A673 (cell line): ENCODE results near the gene ACSL6. TPM values are rescaled to one million over a fixed set of nuclear protein-coding genes. Genes with fewer than 3 reads are reported as not detected.

Experiments
- BruUV-seq: library from RNA; stranded (reverse); fragments of 400-500 nt; replicated peaks from 2 replicates; lab custom pipeline; 2021; lab: Mats Ljungman, UMichigan
- CTCF ChIA-PET: fragments of 300-600 bp; sonication (Branson Sonifier 250); formaldehyde crosslinking; loops from one replicate; lab custom pipeline; 2022; ENCODE audit warnings: antibody characterized with exemption; lab: Charles Lee
- POLR2A ChIA-PET: fragments of 300-600 bp; sonication (Branson Sonifier 250); formaldehyde crosslinking; loops from one replicate; lab custom pipeline; 2022; ENCODE audit warnings: antibody characterized with exemption; ENCODE audit not compliant: low non-redundant PET; lab: Charles Lee
- DNase-seq: peaks from one replicate; pipeline ENCODE4 v3.0.0-alpha.2; 2015; ENCODE audit warnings: low spot score
- H3K27ac ChIP-seq: fragments of 200-600 bp; sonication (generic); 2 replicates; pipeline ENCODE4 v1.5.1; 2016; ENCODE audit warnings: mixed run types, low read depth, mild to moderate bottlenecking, mixed read lengths, antibody characterized with exemption, low read length; ENCODE audit not compliant: poor library complexity, severe bottlenecking
- H3K27me3 ChIP-seq: fragments of 200-600 bp; sonication (generic); replicated peaks from 2 replicates; pipeline ENCODE4 v1.6.1; 2017; ENCODE audit warnings: mixed run types, low read depth, mild to moderate bottlenecking, mixed read lengths, antibody characterized with exemption, low read length; ENCODE audit not compliant: insufficient read depth, poor library complexity
- H3K36me3 ChIP-seq: fragments of 200-600 bp; sonication (generic); 2 replicates; pipeline ENCODE4 v1.6.1; 2016; ENCODE audit warnings: mixed run types, mild to moderate bottlenecking, mixed read lengths, antibody characterized with exemption, low read length; ENCODE audit not compliant: insufficient read depth, poor library complexity, severe bottlenecking
- H3K4me1 ChIP-seq: fragments of 200-600 bp; sonication (generic); 2 replicates; pipeline ENCODE4 v1.6.1; 2017; ENCODE audit warnings: mixed run types, mild to moderate bottlenecking, mixed read lengths, antibody characterized with exemption, low read length; ENCODE audit not compliant: insufficient read depth, poor library complexity, severe bottlenecking
- H3K4me3 ChIP-seq: fragments of 200-600 bp; sonication (generic); 2 replicates; pipeline ENCODE4 v1.5.1; 2016; ENCODE audit warnings: low read depth, mixed run types, mild to moderate bottlenecking, mixed read lengths, low read length; ENCODE audit not compliant: poor library complexity, severe bottlenecking
- H3K9me3 ChIP-seq: fragments of 200-600 bp; sonication (generic); 2 replicates; pipeline ENCODE4 v1.6.1; 2016; ENCODE audit warnings: mixed run types, low read depth, mild to moderate bottlenecking, mixed read lengths, antibody characterized with exemption, low read length; ENCODE audit not compliant: poor library complexity, severe bottlenecking
- EZH2 ChIP-seq: fragments of 200-600 bp; sonication (generic); IDR thresholded peaks from 2 replicates; pipeline ENCODE4 v1.6.1; 2017; ENCODE audit warnings: borderline replicate concordance, low read depth, mild to moderate bottlenecking, mixed read lengths, antibody characterized with exemption, low read length; ENCODE audit not compliant: poor library complexity, severe bottlenecking
- intact Hi-C: fragments of 100-400 bp; cut with micrococcal nuclease; formaldehyde crosslinking; loops from one replicate; pipeline ENCODE4 v1.10.0; 2022; ENCODE audit not compliant: unreplicated experiment
- total RNA-seq: library from RNA; stranded (reverse); gene quantifications from 2 replicates; pipeline ENCODE4 v1.2.3, GENCODE V29; 2021
- TF ChIP-seq, protein P1 (sequence below): fragments of 300-800, 200-600 bp; sonication (generic); conservative IDR thresholded peaks from 2 replicates; pipeline ENCODE4 v1.5.1; 2017; ENCODE audit warnings: low read depth, mild to moderate bottlenecking, antibody characterized with exemption, low read length, moderate library complexity, mixed read lengths

ACSL6 gene
- total RNA-seq, 1 experiment from 2014 or later = not detected

DNA sequence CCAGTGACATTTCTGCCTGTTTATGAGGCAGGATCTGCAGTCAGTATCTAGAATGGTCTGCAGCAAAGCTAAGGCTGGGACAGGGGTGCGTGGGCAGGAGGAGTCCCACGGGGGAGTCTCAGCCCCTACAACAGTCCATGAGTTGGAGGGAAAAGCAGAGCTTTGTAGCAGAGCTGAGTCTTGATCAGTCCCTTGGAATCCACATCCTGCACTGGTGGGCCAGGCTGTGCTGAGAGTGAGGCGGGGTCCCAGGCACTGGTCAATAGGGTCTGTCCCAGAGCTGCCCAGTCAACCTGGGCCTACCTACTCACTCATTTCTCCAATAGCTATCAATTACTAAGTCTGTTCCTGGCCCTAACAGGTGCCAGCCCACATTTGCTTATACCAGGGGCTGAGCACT lies 5.9 kb downstream of the ACSL6 start:
- no peak overlapping the region for H3K4me3 ChIP-seq
- intact Hi-C loops = no loop called here
- no peaks in the 10 kb centered on the region for H3K36me3 ChIP-seq
- TF ChIP-seq, protein P1, sequence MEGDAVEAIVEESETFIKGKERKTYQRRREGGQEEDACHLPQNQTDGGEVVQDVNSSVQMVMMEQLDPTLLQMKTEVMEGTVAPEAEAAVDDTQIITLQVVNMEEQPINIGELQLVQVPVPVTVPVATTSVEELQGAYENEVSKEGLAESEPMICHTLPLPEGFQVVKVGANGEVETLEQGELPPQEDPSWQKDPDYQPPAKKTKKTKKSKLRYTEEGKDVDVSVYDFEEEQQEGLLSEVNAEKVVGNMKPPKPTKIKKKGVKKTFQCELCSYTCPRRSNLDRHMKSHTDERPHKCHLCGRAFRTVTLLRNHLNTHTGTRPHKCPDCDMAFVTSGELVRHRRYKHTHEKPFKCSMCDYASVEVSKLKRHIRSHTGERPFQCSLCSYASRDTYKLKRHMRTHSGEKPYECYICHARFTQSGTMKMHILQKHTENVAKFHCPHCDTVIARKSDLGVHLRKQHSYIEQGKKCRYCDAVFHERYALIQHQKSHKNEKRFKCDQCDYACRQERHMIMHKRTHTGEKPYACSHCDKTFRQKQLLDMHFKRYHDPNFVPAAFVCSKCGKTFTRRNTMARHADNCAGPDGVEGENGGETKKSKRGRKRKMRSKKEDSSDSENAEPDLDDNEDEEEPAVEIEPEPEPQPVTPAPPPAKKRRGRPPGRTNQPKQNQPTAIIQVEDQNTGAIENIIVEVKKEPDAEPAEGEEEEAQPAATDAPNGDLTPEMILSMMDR = no peak
- no peak for TF ChIP-seq EZH2
- no TSS peak for BruUV-seq
- H3K9me3 ChIP-seq = no peaks in the 10 kb centered on the region
- POLR2A ChIA-PET = no interaction called here
- no peak overlapping the region for H3K27ac ChIP-seq
- DNase-seq = no peak
- H3K4me1 ChIP-seq = no peaks in the 10 kb centered on the region
- CTCF ChIA-PET = no interaction called here
- H3K27me3 ChIP-seq = peaks cover 4% of the 10 kb centered on the region

DNA sequence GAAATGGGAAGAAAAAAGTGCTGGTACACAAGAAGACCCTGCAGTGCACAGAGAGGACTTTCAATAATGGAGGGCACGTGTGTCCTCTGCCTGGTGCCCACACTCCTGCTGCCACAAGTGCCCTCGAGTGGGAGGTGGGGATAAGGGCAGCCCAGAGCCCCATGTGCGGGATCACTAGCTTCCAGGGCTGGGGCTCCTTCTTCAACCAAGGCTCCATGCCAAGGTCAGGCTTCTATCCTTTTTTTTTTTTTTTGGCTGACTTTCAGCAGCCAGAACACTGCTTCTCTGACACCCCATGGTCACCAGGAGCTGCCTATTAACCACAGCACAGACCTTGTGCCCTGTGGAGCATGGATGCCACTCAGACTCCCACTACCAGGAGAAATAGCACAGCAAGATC lies 7.5 kb downstream of the ACSL6 start:
- TF ChIP-seq, protein P1 = no peak
- TF ChIP-seq EZH2 = no peak
- Histone ChIP-seq H3K4me3 (no peak overlapping the region), H3K4me1 (no peaks in the 10 kb centered on the region), H3K9me3 (no peaks in the 10 kb centered on the region), H3K27ac (no peak overlapping the region), H3K27me3 (peaks cover under 1% of the 10 kb centered on the region), H3K36me3 (no peaks in the 10 kb centered on the region)
- no TSS peak for BruUV-seq
- CTCF ChIA-PET = no interaction called here
- DNase-seq = no peak
- intact Hi-C loops = no loop called here
- POLR2A ChIA-PET = no interaction called here

DNA sequence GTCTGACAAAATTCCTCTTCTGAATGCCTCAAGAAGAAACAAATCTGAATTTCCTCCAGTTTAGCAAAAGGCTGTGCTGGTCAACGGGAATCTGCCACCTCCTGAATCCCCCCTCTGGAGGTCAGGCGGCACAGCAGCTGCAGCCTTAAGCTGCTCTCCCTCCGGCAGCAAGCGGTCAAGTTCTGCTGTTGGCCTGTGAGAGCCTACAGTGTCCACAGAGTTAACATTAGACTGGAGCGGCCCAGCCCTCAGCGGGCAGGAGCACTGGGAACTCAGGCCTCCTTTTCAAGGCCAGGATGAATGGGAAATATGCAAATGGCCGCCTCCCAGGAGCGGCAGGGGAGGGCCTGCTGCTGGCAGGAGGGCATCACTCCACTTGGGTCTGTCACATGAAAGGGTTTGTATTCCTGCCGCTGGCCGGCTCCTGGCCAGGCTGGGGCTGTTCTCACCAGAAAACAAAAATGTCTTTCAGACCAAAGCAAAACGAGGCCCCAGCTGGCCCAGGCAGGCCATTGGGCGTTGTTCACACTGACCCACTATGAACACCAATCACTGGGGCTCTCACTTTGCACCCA lies 8.2 kb downstream of the ACSL6 start:
- TF ChIP-seq, protein P1 = no peak
- TF ChIP-seq EZH2 = no peak
- Histone ChIP-seq H3K27me3 (no peaks in the 10 kb centered on the region), H3K4me1 (no peaks in the 10 kb centered on the region), H3K4me3 (no peak overlapping the region), H3K9me3 (no peaks in the 10 kb centered on the region), H3K27ac (no peak overlapping the region), H3K36me3 (no peaks in the 10 kb centered on the region)
- intact Hi-C loops = no loop called here
- ChIA-PET CTCF (interaction anchor here (0.6 kb wide), 1 partner anchor 194 kb away, joined by 3 read pairs; no protein-coding TSS in a partner anchor), POLR2A (no interaction called here)
- no TSS peak for BruUV-seq
- DNase-seq = no peak
